RCC 7860 (cell line): Measurements from ENCODE around the gene SPON1.

Experiments
- DNase-seq: peaks from one replicate; pipeline ENCODE4 v3.0.0-alpha.2; 2015; ENCODE audit warnings: low spot score
- FAIRE-seq: peaks from 2 replicates; lab custom pipeline; 2012; peaks lifted over from hg19 to GRCh38; lab: Jason Lieb, UNC

SPON1 gene

DNA sequence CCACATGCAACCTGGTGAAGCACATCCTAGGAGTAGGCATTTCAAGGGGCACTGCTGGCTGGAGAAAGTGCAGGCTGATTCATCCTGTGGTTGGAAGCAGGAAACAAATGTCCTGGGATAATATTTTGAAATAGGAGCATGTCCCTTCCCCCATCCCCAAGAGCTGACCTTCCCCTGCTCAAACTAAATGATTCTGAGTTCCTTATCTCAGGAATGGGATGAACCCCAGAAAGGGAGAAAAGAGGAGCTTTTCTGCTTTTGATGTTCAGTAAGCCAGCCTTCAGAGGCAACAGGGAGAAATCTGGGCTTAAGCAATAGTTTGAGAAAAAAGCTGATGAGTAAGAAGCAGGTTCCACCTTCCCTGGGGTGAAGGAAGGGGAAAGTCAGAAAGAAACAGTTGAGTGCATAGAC, 19.5 kb upstream of the SPON1 start:
- FAIRE-seq: peak; percentile 51
- peak; percentile 35 for DNase-seq

DNA sequence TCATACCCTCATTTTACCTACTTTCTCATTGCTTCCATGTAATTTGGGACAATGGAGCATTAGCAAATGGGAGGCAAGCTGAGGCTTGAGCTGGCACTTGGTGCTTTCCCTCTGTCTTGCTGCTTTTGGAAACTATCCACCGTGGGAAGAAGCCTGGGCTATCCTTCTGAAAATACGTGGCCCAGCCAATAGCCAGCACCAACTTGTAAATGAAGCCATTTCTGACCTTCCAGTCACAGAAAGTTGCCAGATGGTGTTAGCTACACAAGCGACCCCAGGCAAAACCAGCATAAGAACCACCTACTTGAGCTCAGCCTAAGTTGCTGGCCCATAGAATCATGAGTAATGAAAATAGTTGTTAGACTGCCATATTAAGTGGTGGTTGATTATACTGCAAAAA, 18.5 kb upstream of the SPON1 start:
- no peak for FAIRE-seq
- DNase-seq: no peak

DNA sequence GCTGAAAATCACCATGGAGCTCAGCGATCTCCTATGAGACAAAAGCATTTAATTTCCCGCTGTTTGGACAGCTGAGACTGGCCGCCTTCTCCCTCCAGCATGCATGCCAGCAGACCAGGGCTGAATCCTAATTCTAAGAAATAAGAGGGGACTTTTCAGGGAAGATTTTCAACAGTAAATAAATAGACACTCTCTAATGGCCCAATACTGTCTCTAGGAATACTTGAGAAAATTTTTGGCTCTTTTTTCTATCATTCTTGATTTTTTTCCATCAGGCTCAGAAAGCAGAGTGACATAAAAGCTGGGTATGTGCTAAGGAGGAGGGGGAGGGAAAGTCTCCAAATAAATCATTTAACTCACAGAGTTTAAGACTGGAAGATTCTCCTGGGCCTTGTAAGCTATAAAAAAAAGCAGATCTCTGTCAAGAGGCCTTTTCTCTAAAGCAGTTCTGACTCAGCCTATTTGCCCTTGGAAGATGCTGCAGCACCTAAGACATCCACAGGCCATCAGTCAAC, 17.6 kb upstream of the SPON1 start:
- FAIRE-seq (no peak), DNase-seq (no peak)

GRCh38 chr11:13947379-13947778, 15.1 kb upstream of the SPON1 start:
- DNase-seq (no peak), FAIRE-seq (no peak)

DNA sequence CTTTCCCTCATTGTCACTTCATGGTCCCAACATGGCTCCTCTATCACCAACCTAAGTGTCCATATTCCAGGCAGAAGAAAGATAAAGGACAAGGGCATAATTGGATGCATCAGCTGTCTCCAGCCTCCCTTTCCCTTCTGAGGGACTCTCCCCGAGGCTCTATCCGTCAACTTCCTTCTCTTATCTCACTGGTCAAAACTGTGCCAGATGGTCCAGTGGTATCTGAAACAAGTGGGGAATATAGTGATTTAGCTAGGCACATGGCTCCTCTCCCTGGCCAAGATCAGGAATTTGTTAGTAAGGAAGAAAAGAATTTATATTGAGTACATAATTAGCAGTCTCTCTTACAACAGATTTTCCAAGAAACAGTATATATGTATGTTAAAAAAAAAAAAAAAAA, 12.6 kb upstream of the SPON1 start:
- DNase-seq (no peak), FAIRE-seq (no peak)

- no peak for DNase-seq
- FAIRE-seq: no peak
Observed at GRCh38 chr11:13952221-13952620, 10.3 kb upstream of the SPON1 start.

GRCh38 chr11:13952668-13953067, 9.9 kb upstream of the SPON1 start:
- no peak for DNase-seq
- no peak for FAIRE-seq

DNA sequence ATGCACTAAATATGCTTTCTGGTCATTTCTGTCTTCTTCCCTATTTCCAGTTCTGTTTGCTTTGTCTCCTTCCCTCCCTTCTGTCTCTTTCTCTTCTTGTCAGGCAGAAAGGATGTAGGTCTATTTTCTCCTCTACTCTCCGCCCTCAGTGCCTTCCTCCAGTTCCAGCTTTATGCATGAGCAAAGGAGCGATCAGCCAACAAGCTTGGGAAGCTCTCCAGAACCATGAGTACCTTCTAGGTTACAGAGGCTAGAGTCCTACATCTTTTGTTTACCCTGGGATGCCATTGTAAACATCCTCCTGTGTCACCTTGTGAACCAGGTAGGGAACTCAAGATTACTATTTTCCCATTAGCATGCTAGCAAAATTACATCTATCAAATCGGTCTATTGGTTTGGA, 7.9 kb upstream of the SPON1 start:
- FAIRE-seq: no peak
- no peak for DNase-seq

GRCh38 chr11:13955971-13956421, 6.5 kb upstream of the SPON1 start:
- FAIRE-seq (no peak), DNase-seq (no peak)

GRCh38 chr11:13956988-13957387, 5.5 kb upstream of the SPON1 start:
- FAIRE-seq (no peak), DNase-seq (no peak)

DNA sequence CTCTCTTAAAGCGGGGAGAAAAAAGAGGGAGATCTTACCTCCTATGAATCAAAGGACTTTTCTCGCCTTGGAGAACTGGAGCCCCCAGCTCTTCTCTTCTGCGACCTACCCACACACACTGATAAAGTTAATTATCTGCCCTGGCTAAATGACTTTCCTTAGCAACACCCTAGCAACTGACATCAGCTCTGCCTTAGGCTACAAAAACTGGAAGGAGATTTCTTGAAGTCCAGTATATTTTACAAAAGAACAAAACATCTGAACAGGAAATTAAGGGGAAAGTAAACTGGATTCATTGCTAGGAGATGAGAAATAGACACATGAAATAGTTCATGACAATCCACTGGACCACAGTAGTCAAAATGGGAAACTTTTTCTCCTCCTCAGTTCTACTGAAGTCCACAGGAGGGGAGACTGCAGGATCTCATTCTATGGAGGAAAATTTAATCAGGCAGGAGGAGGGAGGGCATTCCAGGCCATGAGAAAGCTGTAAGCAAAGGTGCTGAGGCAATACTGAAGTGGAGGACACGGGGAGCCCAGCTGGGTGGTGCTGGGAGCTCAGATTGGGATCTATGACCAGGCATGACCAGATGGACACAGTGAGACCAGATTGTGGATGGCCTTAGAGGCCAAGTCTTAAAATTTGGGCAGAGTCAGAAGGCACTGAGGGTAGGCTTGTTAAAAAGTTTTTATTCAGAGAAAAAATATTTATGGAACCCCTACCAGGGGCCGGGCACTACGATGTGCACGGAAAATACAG, 3.7 kb upstream of the SPON1 start:
- FAIRE-seq: no peak

GRCh38 chr11:13962198-13962561, 343 bp upstream of the SPON1 start:
- DNase-seq: no peak
- FAIRE-seq: no peak

More for the DNA sequence above, 3.7 kb upstream of the SPON1 start:
- no peak for DNase-seq

DNA sequence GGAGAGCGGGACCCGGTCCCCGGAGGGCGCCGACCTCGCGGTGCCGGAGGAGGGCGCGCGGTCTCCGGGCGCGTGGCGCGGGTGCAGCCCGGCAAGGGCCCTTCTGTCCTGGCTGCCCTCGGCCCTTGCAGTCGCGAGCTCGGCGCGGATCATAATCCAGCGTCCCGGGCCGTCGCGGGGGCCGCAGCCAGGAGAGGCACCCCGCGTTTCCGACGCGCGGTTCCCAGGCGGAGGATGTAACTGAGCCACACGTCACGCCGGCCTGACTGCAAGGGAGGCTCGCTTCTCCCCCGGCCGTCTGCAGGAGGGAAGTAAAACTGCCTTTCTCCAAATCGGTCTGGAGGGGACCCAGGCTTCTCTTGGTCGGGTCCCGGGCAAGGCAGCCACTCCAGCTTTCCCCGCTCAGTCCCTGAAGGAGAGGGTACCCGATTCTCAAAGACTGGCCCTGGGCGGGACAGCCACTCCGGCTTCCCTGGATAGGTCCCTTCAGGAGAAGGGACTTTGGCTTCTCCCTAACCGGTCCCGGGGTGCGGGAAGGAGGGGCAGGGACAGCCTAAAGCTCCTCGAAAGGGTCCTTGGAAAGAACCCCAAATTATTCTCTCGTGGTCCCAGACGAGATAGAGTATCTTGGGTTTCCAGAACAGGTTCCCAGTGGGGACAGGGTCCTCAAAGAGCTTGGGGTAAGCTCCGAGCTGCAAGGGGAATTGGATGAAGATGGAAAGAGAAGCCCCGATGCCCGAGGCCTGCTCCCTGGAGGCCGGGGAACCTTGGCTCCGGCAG, 836 bp downstream of the SPON1 start:
- no peak for DNase-seq
- no peak for FAIRE-seq

- FAIRE-seq (no peak), DNase-seq (no peak)
Observed at GRCh38 chr11:13963949-13964770, 1.6 kb downstream of the SPON1 start.

DNA sequence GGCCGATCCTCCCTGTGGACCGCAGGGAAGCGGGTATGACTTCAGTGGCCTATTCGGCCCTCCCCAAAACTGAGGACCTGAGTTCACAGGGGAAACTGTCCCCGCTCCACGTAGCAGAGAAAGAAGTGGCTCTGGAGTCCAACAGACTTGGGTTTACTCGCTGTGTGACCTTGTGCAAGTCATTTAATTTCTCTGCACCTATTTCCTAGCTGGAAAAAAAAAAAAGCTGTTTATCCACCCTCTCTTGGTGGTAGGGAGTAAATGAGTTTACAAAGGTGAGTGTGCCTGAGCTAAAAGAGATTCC, 2.2 kb downstream of the SPON1 start:
- FAIRE-seq (no peak), DNase-seq (no peak)

DNA sequence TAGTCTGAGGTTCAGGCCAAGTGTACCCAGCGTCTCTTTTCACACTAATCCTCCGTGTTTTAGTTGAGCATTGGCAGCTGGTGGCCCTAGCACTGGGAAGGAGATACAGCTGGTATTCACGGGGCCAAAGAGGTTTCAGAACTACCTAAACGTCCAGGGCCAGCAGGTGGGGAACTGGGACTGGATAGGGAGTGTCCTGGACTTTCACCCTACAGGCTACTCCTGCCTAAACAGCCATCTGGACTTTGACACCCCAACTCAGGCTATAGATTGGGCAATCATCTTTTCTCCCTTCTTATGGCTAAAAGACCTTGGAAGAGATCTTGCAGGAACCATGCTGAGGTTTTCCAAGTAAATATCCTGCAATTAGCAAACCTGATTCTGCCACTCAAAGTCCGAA, 2.8 kb downstream of the SPON1 start:
- no peak for FAIRE-seq
- no peak for DNase-seq

- FAIRE-seq (no peak), DNase-seq (no peak)
Observed at GRCh38 chr11:13966013-13966412, 3.5 kb downstream of the SPON1 start.

- FAIRE-seq (no peak), DNase-seq (no peak)
Observed at GRCh38 chr11:13966486-13966885, 4.0 kb downstream of the SPON1 start.

DNA sequence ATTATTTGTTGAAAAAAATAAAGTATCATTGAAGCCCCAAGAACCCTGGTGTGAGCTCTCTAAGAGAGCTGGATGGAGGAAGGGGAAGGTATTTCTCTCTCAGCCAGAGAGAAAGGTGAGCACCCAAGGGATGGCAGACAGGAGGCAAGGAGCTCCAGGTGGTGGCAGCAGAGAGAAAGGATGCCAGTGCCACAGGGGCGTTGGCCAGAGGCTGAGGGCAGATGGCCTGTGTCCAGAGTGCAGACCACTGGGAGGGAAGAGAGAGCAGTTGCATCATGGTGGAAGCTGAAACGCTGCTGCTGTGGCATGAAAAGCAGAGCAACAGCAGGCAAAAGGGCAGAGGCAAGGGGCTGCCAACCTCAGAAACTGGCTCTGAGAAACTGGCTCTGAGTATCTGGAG, 8.5 kb downstream of the SPON1 start:
- DNase-seq (no peak), FAIRE-seq (no peak)

- no peak for DNase-seq
- no peak for FAIRE-seq
Observed at GRCh38 chr11:13972043-13972910, 9.8 kb downstream of the SPON1 start.

- no peak for FAIRE-seq
- DNase-seq: no peak
Observed at GRCh38 chr11:13972944-13973343, 10.4 kb downstream of the SPON1 start.
